Glutamatergic neuron (in vitro differentiated cells): Measurements from ENCODE around the gene FRMD1. TPM values are rescaled to one million over a fixed set of nuclear protein-coding genes. Genes with fewer than 3 reads are reported as not detected.

ENCODE experiments used
- DNase-seq: peaks from one replicate; pipeline ENCODE4 v3.0.0; 2022
- H3K27ac Mint-ChIP-seq: one replicate; pipeline ENCODE4 v1.8.0; 2020; ENCODE audit warnings: mild to moderate bottlenecking, mixed read lengths, inconsistent platforms; ENCODE audit not compliant: unreplicated experiment
- H3K27me3 Mint-ChIP-seq: one replicate; pipeline ENCODE4 v1.8.0; 2020; ENCODE audit warnings: mild to moderate bottlenecking, moderate library complexity, mixed read lengths, inconsistent platforms; ENCODE audit not compliant: unreplicated experiment
- H3K36me3 Mint-ChIP-seq: one replicate; pipeline ENCODE4 v1.8.0; 2020; ENCODE audit warnings: mild to moderate bottlenecking, mixed read lengths, inconsistent platforms; ENCODE audit not compliant: unreplicated experiment
- H3K4me1 Mint-ChIP-seq: one replicate; pipeline ENCODE4 v1.8.0; 2020; ENCODE audit warnings: mild to moderate bottlenecking, low read depth, mixed read lengths, inconsistent platforms; ENCODE audit not compliant: unreplicated experiment
- H3K4me3 Mint-ChIP-seq: one replicate; pipeline ENCODE4 v1.8.0; 2020; ENCODE audit warnings: mild to moderate bottlenecking, mixed read lengths, inconsistent platforms; ENCODE audit not compliant: unreplicated experiment
- H3K9me3 Mint-ChIP-seq: one replicate; pipeline ENCODE4 v1.8.0; 2020; ENCODE audit warnings: mild to moderate bottlenecking, moderate library complexity, mixed read lengths, inconsistent platforms; ENCODE audit not compliant: unreplicated experiment
- total RNA-seq: library from RNA; stranded (reverse); fragmentation: NEBNext Ultra II Directional; extraction: Animal tissue kit (Norgen Biotek cat#: 25700); gene quantifications from one replicate; pipeline ENCODE4 v1.2.1, GENCODE V29; 2021; ENCODE audit not compliant: unreplicated experiment
- TF ChIP-seq, protein P1 (sequence below): fragments of 200-600 bp; sonication (generic); IDR thresholded peaks from one replicate; pipeline ENCODE4 v1.5.0; 2021; ENCODE audit not compliant: partially characterized antibody, unreplicated experiment

Gene FRMD1
- total RNA-seq, 1 donor from 2014 or later: not detected

DNA sequence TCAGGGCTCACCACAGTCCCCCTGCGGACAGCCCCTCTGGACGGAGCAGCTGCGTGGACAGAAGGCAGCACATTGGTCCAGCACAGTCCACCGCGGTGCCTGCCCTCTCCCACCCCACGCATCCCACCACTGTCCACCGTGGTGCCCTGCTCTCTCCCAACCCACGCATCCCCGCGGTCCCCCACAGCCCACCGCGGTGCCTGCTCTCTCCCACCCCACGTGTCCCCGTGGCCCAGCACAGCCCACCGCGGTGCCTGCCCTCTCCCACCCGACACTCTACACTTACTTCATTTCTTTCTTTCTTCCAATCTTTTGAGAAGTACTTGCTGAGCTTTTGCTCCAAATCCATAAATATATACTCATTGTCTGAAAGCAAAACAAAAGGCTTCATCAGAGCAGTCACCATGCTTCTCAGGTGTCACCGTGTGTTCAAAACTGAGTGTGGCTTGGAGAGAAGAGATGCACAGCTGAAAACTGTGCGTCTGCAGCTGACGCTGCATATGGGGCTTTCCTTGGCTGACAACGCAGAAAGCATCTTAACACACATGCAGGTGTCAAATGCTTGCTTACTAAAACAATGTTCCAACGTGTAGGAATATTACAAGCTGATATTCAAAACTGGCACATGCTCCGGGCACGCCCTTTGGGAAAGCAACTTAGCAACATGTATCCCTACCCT, 11.8 kb downstream of the FRMD1 start:
- Mint-ChIP-seq H3K27ac (no peak overlapping the region), H3K4me1 (no peaks in the 10 kb centered on the region), H3K9me3 (peaks cover 8% of the 10 kb centered on the region), H3K4me3 (no peak overlapping the region), H3K36me3 (peaks cover 5% of the 10 kb centered on the region), H3K27me3 (peaks cover 1% of the 10 kb centered on the region)
- TF ChIP-seq, protein P1, sequence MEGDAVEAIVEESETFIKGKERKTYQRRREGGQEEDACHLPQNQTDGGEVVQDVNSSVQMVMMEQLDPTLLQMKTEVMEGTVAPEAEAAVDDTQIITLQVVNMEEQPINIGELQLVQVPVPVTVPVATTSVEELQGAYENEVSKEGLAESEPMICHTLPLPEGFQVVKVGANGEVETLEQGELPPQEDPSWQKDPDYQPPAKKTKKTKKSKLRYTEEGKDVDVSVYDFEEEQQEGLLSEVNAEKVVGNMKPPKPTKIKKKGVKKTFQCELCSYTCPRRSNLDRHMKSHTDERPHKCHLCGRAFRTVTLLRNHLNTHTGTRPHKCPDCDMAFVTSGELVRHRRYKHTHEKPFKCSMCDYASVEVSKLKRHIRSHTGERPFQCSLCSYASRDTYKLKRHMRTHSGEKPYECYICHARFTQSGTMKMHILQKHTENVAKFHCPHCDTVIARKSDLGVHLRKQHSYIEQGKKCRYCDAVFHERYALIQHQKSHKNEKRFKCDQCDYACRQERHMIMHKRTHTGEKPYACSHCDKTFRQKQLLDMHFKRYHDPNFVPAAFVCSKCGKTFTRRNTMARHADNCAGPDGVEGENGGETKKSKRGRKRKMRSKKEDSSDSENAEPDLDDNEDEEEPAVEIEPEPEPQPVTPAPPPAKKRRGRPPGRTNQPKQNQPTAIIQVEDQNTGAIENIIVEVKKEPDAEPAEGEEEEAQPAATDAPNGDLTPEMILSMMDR: no peak
- no peak for DNase-seq

DNA sequence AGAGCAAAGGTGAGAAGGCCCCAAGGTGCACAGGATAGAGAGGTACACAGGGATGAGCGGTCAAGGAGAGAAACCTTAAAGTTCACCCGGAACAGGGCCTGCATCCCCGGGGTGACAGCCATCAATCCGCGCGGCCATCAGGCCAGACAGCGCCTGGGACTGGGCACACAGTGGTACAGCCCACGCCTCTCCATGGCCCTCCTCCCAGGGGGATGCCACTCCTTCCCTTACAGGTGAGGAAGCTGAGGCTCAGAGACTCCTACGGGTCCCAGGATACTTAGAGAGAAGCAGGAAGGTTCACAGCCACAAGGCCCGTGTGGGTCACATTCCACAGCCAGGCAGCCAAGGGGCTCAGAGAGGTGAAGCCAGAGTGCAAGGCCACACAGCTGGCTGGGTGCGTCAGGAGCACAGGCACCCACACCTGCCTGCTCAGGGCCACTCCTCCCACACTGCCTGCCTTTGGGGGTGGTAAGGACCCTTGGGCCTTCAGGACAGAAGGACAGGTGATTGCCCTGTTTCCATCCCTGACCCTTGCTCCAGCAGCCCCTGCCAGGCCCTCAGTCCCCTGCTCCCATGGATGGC, 14.7 kb downstream of the FRMD1 start:
- Mint-ChIP-seq H3K36me3 (no peaks in the 10 kb centered on the region), H3K27me3 (peaks cover 3% of the 10 kb centered on the region), H3K9me3 (peaks cover 3% of the 10 kb centered on the region), H3K4me3 (no peak overlapping the region), H3K27ac (no peak overlapping the region), H3K4me1 (no peaks in the 10 kb centered on the region)
- TF ChIP-seq, protein P1: no peak
- DNase-seq: no peak

DNA sequence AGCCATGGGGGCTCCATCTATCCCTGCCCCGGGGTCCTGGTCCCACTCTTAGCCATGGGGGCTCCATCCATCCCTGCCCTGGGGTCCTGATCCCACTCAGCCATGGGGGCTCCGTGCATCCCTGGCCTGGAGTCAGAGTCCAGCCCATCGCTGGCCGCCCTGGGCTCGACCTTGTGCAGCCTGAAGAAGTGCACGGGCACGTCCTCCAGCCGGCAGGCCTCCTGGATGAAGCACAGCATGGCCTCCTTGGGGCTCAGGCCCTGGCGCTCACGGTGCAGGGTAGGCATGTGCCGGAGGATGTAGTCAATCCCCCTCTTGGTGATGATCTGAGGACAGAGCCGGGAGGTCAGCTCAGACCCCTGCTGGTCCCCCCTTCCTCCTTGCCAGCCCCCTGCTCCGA, 15.6 kb downstream of the FRMD1 start:
- H3K27me3 Mint-ChIP-seq: peaks cover 3% of the 10 kb centered on the region
- TF ChIP-seq, protein P1: no peak
- DNase-seq: no peak
- H3K9me3 Mint-ChIP-seq: peaks cover 3% of the 10 kb centered on the region
- no peak overlapping the region for H3K27ac Mint-ChIP-seq
- H3K36me3 Mint-ChIP-seq: no peaks in the 10 kb centered on the region
- H3K4me1 Mint-ChIP-seq: no peaks in the 10 kb centered on the region
- no peak overlapping the region for H3K4me3 Mint-ChIP-seq

DNA sequence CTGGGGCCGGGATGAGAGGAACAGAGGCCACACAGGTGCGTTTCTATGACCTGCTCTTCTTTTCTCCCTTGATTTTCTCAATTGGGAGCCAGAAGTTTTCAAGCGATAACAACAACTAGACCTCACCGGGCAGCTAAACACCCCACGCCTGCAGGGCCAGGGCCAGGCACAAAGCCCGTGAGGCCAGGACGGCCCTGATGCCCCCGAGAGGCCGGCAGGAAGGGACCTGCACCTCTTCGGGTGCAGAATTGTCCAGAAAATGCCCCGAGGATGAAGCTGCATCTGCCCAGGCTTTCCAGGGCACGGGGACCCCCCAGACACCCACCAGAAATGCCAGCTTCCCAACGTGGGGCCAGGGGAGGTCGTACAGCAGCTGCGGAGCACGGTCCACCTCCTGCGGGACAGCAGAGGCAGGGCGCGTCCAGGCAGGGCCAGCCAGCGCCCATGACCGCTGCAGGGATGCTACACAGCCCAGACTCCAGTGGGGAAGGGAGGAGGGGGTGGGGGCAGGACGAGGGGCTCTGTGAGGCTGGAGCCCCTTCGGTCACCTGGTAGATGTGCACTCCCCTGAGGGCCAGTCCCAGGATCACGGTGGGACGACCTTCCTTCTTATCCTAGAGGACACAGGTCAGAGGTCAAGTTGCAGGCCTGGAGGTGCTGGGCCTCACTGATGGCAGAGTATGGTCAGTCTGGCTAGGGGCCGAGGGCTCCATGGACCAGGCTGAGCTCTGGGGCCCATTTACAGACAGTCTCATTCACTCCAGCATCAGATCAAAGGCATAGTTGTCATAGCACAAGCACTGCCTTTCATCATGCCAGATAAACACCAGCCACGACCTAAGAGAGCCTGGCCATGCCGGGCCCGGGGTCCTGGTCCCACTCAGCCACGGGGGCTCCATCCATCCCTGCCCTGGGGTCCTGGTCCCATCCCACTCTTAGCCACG, 16.4 kb downstream of the FRMD1 start:
- no peaks in the 10 kb centered on the region for H3K4me1 Mint-ChIP-seq
- peaks cover 2% of the 10 kb centered on the region for H3K9me3 Mint-ChIP-seq
- peaks cover 3% of the 10 kb centered on the region for H3K27me3 Mint-ChIP-seq
- DNase-seq: no peak
- H3K27ac Mint-ChIP-seq: no peak overlapping the region
- no peak overlapping the region for H3K4me3 Mint-ChIP-seq
- H3K36me3 Mint-ChIP-seq: no peaks in the 10 kb centered on the region
- TF ChIP-seq, protein P1: no peak
